ENCODE data around the gene GSG1L.

GSG1L gene

GRCh38 chr16:28091656-28092055 lies 28.1 kb upstream of the GSG1L start:
- DNase-seq: no peak

GRCh38 chr16:28090646-28091377 lies 27.3 kb upstream of the GSG1L start:
- no peak for DNase-seq

- no peak for DNase-seq
Observed at GRCh38 chr16:28089992-28090365, 26.5 kb upstream of the GSG1L start.

- DNase-seq: no peak
Observed at GRCh38 chr16:28089205-28089991, 25.9 kb upstream of the GSG1L start.

- DNase-seq: no peak
Observed at GRCh38 chr16:28087675-28088300, 24.3 kb upstream of the GSG1L start.

GRCh38 chr16:28087140-28087660 lies 23.7 kb upstream of the GSG1L start:
- no peak for DNase-seq

GRCh38 chr16:28086186-28087139 lies 22.9 kb upstream of the GSG1L start:
- no peak for DNase-seq

- no peak for DNase-seq
Observed at GRCh38 chr16:28085389-28086171, 22.1 kb upstream of the GSG1L start.

- no peak for DNase-seq
Observed at GRCh38 chr16:28084209-28084608, 20.7 kb upstream of the GSG1L start.

GRCh38 chr16:28082624-28083023 lies 19.1 kb upstream of the GSG1L start:
- DNase-seq: no peak

GRCh38 chr16:28081391-28081968 lies 18.0 kb upstream of the GSG1L start:
- DNase-seq: no peak

GRCh38 chr16:28078261-28078660 lies 14.7 kb upstream of the GSG1L start:
- DNase-seq: no peak

GRCh38 chr16:28073836-28074235 lies 10.3 kb upstream of the GSG1L start:
- no peak for DNase-seq

- DNase-seq: no peak
Observed at GRCh38 chr16:28072087-28072486, 8.6 kb upstream of the GSG1L start.

- no peak for DNase-seq
Observed at GRCh38 chr16:28069971-28070794, 6.7 kb upstream of the GSG1L start.

- DNase-seq: no peak
Observed at GRCh38 chr16:28068976-28069375, 5.5 kb upstream of the GSG1L start.

GRCh38 chr16:28067604-28068379 lies 4.3 kb upstream of the GSG1L start:
- no peak for DNase-seq

- no peak for DNase-seq
Observed at GRCh38 chr16:28064706-28065249, 1.3 kb upstream of the GSG1L start.

GRCh38 chr16:28064150-28064549 lies 636 bp upstream of the GSG1L start:
- no peak for DNase-seq
